H1 (cell line): ENCODE measurements around the gene RFT1. TPM values are rescaled to one million over a fixed set of nuclear protein-coding genes. Genes with fewer than 3 reads are reported as not detected.

Experiments
- CTCF ChIA-PET: fragments of 300-600 bp; sonication (Branson Sonifier 250); formaldehyde crosslinking; loops from one replicate; lab custom pipeline; 2021; ENCODE audit not compliant: partially characterized antibody; lab: Charles Lee
- POLR2A ChIA-PET: fragments of 300-600 bp; sonication (Branson Sonifier 250); formaldehyde crosslinking; loops from one replicate; lab custom pipeline; 2021; ENCODE audit warnings: inconsistent platforms; ENCODE audit not compliant: partially characterized antibody; lab: Charles Lee
- DNase-seq, 2 experiments: peaks; one replicate each; pipeline versions ENCODE4 v3.0.0 to v3.0.0-alpha.2; 2010 to 2022; ENCODE audit warnings: low spot score in 2 of 2, low read depth in 1 of 2, mixed read lengths in 1 of 2
- FAIRE-seq: peaks from 2 replicates; lab custom pipeline; 2011; peaks lifted over from hg19 to GRCh38; lab: Jason Lieb, UNC
- H2AFZ ChIP-seq: 2 replicates; pipeline ENCODE4 v1.8.1; 2012; ENCODE audit warnings: low read length, inconsistent platforms
- H2AK5ac ChIP-seq: 2 replicates; pipeline ENCODE4 v1.6.1; 2013; ENCODE audit warnings: low read depth, low read length
- H2BK120ac ChIP-seq: replicated peaks from 2 replicates; pipeline ENCODE3; 2013; ENCODE audit warnings: low read depth, low read length, inconsistent platforms
- H2BK12ac ChIP-seq: 2 replicates; pipeline ENCODE4 v1.6.1; 2013; ENCODE audit warnings: low read depth, low read length
- H2BK15ac ChIP-seq: 2 replicates; pipeline ENCODE4 v1.6.1; 2013; ENCODE audit warnings: low read length
- H2BK20ac ChIP-seq: 2 replicates; pipeline ENCODE4 v1.6.1; 2013; ENCODE audit warnings: low read length
- H2BK5ac ChIP-seq: 2 replicates; pipeline ENCODE4 v1.6.1; 2013; ENCODE audit warnings: low read depth, low read length
- H3K14ac ChIP-seq: 2 replicates; pipeline ENCODE4 v1.6.1; 2013; ENCODE audit warnings: inconsistent platforms; ENCODE audit not compliant: insufficient read length
- H3K18ac ChIP-seq: 2 replicates; pipeline ENCODE4 v1.6.1; 2013; ENCODE audit warnings: low read length; ENCODE audit errors: extremely low read depth
- H3K23ac ChIP-seq: 2 replicates; pipeline ENCODE4 v1.6.1; 2013; ENCODE audit warnings: inconsistent platforms; ENCODE audit not compliant: insufficient read length
- H3K23me2 ChIP-seq: 2 replicates; pipeline ENCODE4 v1.6.1; 2013; ENCODE audit warnings: low read depth, low read length
- H3K27ac ChIP-seq: 2 replicates; pipeline ENCODE4 v1.6.1; 2011; ENCODE audit warnings: low read depth, low read length, inconsistent platforms
- H3K27me3 ChIP-seq, 4 experiments: replicated peaks in 1 of 4; 1 replicate in 1 of 4; 2 replicates in 3 of 4; pipeline versions ENCODE4 v1.6.1 to v1.8.1; 2011 to 2013; ENCODE audit warnings: low read length in 3 of 4, mild to moderate bottlenecking in 3 of 4, inconsistent platforms in 2 of 4, mixed read lengths in 2 of 4, moderate library complexity in 1 of 4; ENCODE audit not compliant: control insufficient read depth in 3 of 4, insufficient read depth in 3 of 4; ENCODE audit errors: extremely low read depth in 1 of 4
- H3K36me3 ChIP-seq, 4 experiments: 2 replicates each; pipeline versions ENCODE4 v1.6.1 to v1.8.1; 2011 to 2013; ENCODE audit warnings: mild to moderate bottlenecking in 4 of 4, low read length in 3 of 4, moderate library complexity in 2 of 4, control low read depth in 1 of 4, inconsistent platforms in 1 of 4; ENCODE audit not compliant: insufficient read depth in 4 of 4, control insufficient read depth in 2 of 4
- H3K4ac ChIP-seq: replicated peaks from 2 replicates; pipeline ENCODE3; 2013; ENCODE audit warnings: low read length, low read depth, mixed read lengths, inconsistent platforms; ENCODE audit not compliant: insufficient read length
- H3K4me1 ChIP-seq, 4 experiments: replicated peaks in 1 of 4; 1 replicate in 1 of 4; 2 replicates in 3 of 4; pipeline versions ENCODE4 v1.6.1 to v1.8.1; 2011 to 2013; ENCODE audit warnings: low read length in 3 of 4, inconsistent platforms in 2 of 4, mixed read lengths in 1 of 4; ENCODE audit not compliant: insufficient read depth in 4 of 4, control insufficient read depth in 3 of 4
- H3K4me2 ChIP-seq, 2 experiments: 2 replicates each; pipeline versions ENCODE4 v1.6.1 to v1.8.1; 2011 to 2013; ENCODE audit warnings: low read depth in 2 of 2, low read length in 2 of 2, control low read depth in 1 of 2, inconsistent platforms in 1 of 2, mild to moderate bottlenecking in 1 of 2; ENCODE audit not compliant: insufficient read depth in 1 of 2
- H3K4me3 ChIP-seq, 4 experiments: fragments of 200-600, 300-600 bp in 1 of 4; sonication (generic), shearing (Covaris generic), sonication (Bioruptor Twin) in 1 of 4; 2 replicates each; pipeline versions ENCODE4 v1.5.1 to v1.8.1; 2011 to 2016; ENCODE audit warnings: low read length in 4 of 4, low read depth in 3 of 4, control low read depth in 2 of 4, inconsistent platforms in 2 of 4, mild to moderate bottlenecking in 2 of 4, mixed read lengths in 1 of 4, moderate library complexity in 1 of 4; ENCODE audit not compliant: insufficient read depth in 2 of 4; ENCODE audit errors: extremely low read depth in 1 of 4
- H3K56ac ChIP-seq: replicated peaks from 2 replicates; pipeline ENCODE3; 2013; ENCODE audit warnings: low read depth, mild to moderate bottlenecking, mixed read lengths, low read length, inconsistent platforms; ENCODE audit not compliant: insufficient read length
- H3K79me1 ChIP-seq: 2 replicates; pipeline ENCODE4 v1.6.1; 2013; ENCODE audit warnings: low read depth, low read length, control low read depth
- H3K79me2 ChIP-seq, 2 experiments: 2 replicates each; pipeline versions ENCODE4 v1.6.1 to v1.8.1; 2012 to 2013; ENCODE audit warnings: low read length in 2 of 2, mild to moderate bottlenecking in 2 of 2, inconsistent platforms in 1 of 2; ENCODE audit not compliant: insufficient read depth in 2 of 2, control insufficient read depth in 1 of 2
- H3K9ac ChIP-seq, 4 experiments: replicated peaks in 1 of 4; 1 replicate in 1 of 4; 2 replicates in 3 of 4; pipeline versions ENCODE4 v1.6.1 to v1.8.1; 2011 to 2013; ENCODE audit warnings: low read depth in 3 of 4, low read length in 3 of 4, control low read depth in 2 of 4, mild to moderate bottlenecking in 2 of 4, moderate library complexity in 2 of 4, inconsistent platforms in 1 of 4; ENCODE audit errors: extremely low read depth in 1 of 4
- H3K9me3 ChIP-seq, 2 experiments: 2 replicates each; pipeline versions ENCODE4 v1.6.1 to v1.8.1; 2012 to 2013; ENCODE audit warnings: mild to moderate bottlenecking in 2 of 2, moderate library complexity in 2 of 2, control low read depth in 1 of 2, inconsistent platforms in 1 of 2, low read depth in 1 of 2, low read length in 1 of 2, mixed read lengths in 1 of 2; ENCODE audit not compliant: insufficient read depth in 2 of 2
- H4K20me1 ChIP-seq, 2 experiments: replicated peaks in 1 of 2; 2 replicates each; pipeline versions ENCODE3 to v1.8.1; 2011 to 2013; ENCODE audit warnings: inconsistent platforms in 2 of 2, low read length in 2 of 2, mild to moderate bottlenecking in 1 of 2; ENCODE audit not compliant: insufficient read depth in 2 of 2, control insufficient read depth in 1 of 2
- H4K5ac ChIP-seq: 2 replicates; pipeline ENCODE4 v1.6.1; 2013; ENCODE audit warnings: low read length, low read depth, mixed read lengths, inconsistent platforms; ENCODE audit not compliant: insufficient read length
- H4K8ac ChIP-seq: 2 replicates; pipeline ENCODE4 v1.8.0; 2013; ENCODE audit warnings: mild to moderate bottlenecking, moderate library complexity, low read length, inconsistent platforms; ENCODE audit not compliant: insufficient read depth; ENCODE audit errors: extremely low read depth
- H4K91ac ChIP-seq: replicated peaks from 2 replicates; pipeline ENCODE3; 2013; ENCODE audit warnings: low read length, mixed read lengths, inconsistent platforms; ENCODE audit not compliant: insufficient read length
- GABPA ChIP-seq: IDR thresholded peaks from 2 replicates; pipeline ENCODE4 v1.6.1; 2011; ENCODE audit warnings: mild to moderate bottlenecking, low read length, moderate library complexity, borderline replicate concordance; ENCODE audit not compliant: insufficient read depth
- HDAC6 ChIP-seq: IDR thresholded peaks from one replicate; pipeline ENCODE4 v1.7.1; 2012; ENCODE audit warnings: low read depth, mild to moderate bottlenecking, inconsistent platforms, low read length, moderate library complexity
- JUND ChIP-seq: IDR thresholded peaks from 2 replicates; pipeline ENCODE4 v1.6.1; 2011; ENCODE audit warnings: mild to moderate bottlenecking, improper control_type of control experiment, low read length
- RAD21 ChIP-seq, 2 experiments: IDR thresholded peaks in 1 of 2; conservative IDR thresholded peaks in 1 of 2; 2 replicates each; pipeline ENCODE4 v1.6.1; 2011; ENCODE audit warnings: low read depth in 2 of 2, low read length in 2 of 2, improper control_type of control experiment in 1 of 2, inconsistent platforms in 1 of 2, mild to moderate bottlenecking in 1 of 2, moderate library complexity in 1 of 2
- SRF ChIP-seq: IDR thresholded peaks from 2 replicates; pipeline ENCODE4 v1.6.1; 2011; ENCODE audit warnings: mild to moderate bottlenecking, low read depth, low read length, moderate library complexity
- TBP ChIP-seq: IDR thresholded peaks from 2 replicates; pipeline ENCODE4 v1.6.1; 2011; ENCODE audit warnings: low read depth, low read length, improper control_type of control experiment
- WGBS, 2 experiments: shearing (Covaris generic) in 1 of 2; methylation state at CpG; one replicate each; pipeline versions ENCODE4 v1.1.6 to v1.1.7; 2013 to 2015; ENCODE audit warnings: low lambda C conversion rate in 2 of 2, mixed read lengths in 2 of 2, inconsistent platforms in 1 of 2, low coverage in 1 of 2, missing lambda C conversion rate in 1 of 2; ENCODE audit not compliant: insufficient replicate concordance in 2 of 2, insufficient coverage in 1 of 2, insufficient read length in 1 of 2; ENCODE audit errors: extremely low coverage in 1 of 2, missing lambda C conversion rate in 1 of 2; 5-methylcytosine and 5-hydroxymethylcytosine counted together
- polyA plus RNA-seq, 7 experiments: library from polyadenylated mRNA; depleted of rRNA in 3 of 7; stranded (reverse) in 5 of 7; unstranded in 2 of 7; fragments of >200 nt in 5 of 7; fragments of 200-250 nt in 2 of 7; gene quantifications; 1 replicate in 5 of 7; 2 replicates in 1 of 7; 4 replicates in 1 of 7; pipeline versions ENCODE4 v1.2.1 to v1.2.3, GENCODE V29; 2011 to 2013; ENCODE audit warnings: missing spikeins in 2 of 7, mixed read lengths in 2 of 7
- total RNA-seq: library from RNA; stranded (reverse); fragmentation: NEBNext Ultra II Directional; extraction: Animal tissue kit (Norgen Biotek cat#: 25700); gene quantifications from 2 replicates; pipeline ENCODE4 v1.2.1, GENCODE V29; 2021
- TF ChIP-seq, protein P1 (sequence below), 3 experiments: IDR thresholded peaks; 1 replicate in 2 of 3; 2 replicates in 1 of 3; pipeline versions ENCODE4 v1.5.1 to v1.6.1; 2011; ENCODE audit warnings: low read length in 3 of 3, mild to moderate bottlenecking in 3 of 3, inconsistent platforms in 2 of 3, low read depth in 1 of 3, moderate library complexity in 1 of 3; ENCODE audit not compliant: insufficient read depth in 1 of 3; ENCODE audit errors: control extremely low read depth in 1 of 3
- TF ChIP-seq, protein P2 (sequence below): IDR thresholded peaks from 2 replicates; pipeline ENCODE4 v1.6.1; 2012; ENCODE audit warnings: inconsistent platforms

Gene RFT1
- total and polyA plus RNA-seq, 2 of the 8 experiments (the other 6 are each of a cell fraction or from before 2014, with no cell fraction given), result 27.7 to 42.4 TPM

GRCh38 chr3:53056442-53056841 is 73.8 kb downstream of the RFT1 start:
- ChIA-PET CTCF (interaction anchor here (0.7 to 1.8 kb wide), 4 partner anchors 10 to 144 kb away, joined by 3 to 5 read pairs (median 3); no protein-coding TSS in a partner anchor), POLR2A (no interaction called here)
- Histone ChIP-seq H3K27me3 (no peaks in the 10 kb centered on the region), H3K4me1 (no peaks in the 10 kb centered on the region), H3K18ac (no peak overlapping the region), H4K20me1 (no peaks in the 10 kb centered on the region), H3K36me3 (no peaks in the 10 kb centered on the region), H3K79me1 (no peaks in the 10 kb centered on the region), H3K4me2 (no peak overlapping the region), H3K4ac (no peak overlapping the region), H2AFZ (no peak overlapping the region), H2BK5ac (no peak overlapping the region), H3K9ac (no peak overlapping the region), H2BK20ac (no peak overlapping the region), H2BK12ac (no peak overlapping the region), H3K27ac (no peak overlapping the region), H2AK5ac (no peak overlapping the region), H4K5ac (no peak overlapping the region), H4K8ac (no peak overlapping the region), H3K4me3 (no peak overlapping the region), H2BK15ac (no peak overlapping the region), H3K79me2 (no peaks in the 10 kb centered on the region), H3K9me3 (no peaks in the 10 kb centered on the region), H3K14ac (no peak overlapping the region), H3K23me2 (no peaks in the 10 kb centered on the region), H3K56ac (no peak overlapping the region), H2BK120ac (no peak overlapping the region), H4K91ac (no peak overlapping the region), H3K23ac (no peak overlapping the region)
- WGBS, 2 experiments, result 84% methylated on average over 2 of the region's 2 CpGs; no CpG with 5 or more reads in 1 of the 2 experiments
- DNase-seq, result peak in 1 of 2 experiments; percentile 43
- TF ChIP-seq SRF (no peak), JUND (no peak), TBP (no peak), HDAC6 (no peak), RAD21 (IDR thresholded peaks at IDR 0.05 in 1 of 2, conservative IDR thresholded peaks at IDR 0.05 in 1 of 2; ENCODE audit: low read depth in 2 of 2, low read length in 2 of 2) (peak in 1 of 2 experiments; percentile 12; a peak in 2 of 4 replicates), GABPA (no peak)
- TF ChIP-seq, protein P1, sequence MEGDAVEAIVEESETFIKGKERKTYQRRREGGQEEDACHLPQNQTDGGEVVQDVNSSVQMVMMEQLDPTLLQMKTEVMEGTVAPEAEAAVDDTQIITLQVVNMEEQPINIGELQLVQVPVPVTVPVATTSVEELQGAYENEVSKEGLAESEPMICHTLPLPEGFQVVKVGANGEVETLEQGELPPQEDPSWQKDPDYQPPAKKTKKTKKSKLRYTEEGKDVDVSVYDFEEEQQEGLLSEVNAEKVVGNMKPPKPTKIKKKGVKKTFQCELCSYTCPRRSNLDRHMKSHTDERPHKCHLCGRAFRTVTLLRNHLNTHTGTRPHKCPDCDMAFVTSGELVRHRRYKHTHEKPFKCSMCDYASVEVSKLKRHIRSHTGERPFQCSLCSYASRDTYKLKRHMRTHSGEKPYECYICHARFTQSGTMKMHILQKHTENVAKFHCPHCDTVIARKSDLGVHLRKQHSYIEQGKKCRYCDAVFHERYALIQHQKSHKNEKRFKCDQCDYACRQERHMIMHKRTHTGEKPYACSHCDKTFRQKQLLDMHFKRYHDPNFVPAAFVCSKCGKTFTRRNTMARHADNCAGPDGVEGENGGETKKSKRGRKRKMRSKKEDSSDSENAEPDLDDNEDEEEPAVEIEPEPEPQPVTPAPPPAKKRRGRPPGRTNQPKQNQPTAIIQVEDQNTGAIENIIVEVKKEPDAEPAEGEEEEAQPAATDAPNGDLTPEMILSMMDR (IDR thresholded peaks at IDR 0.05; ENCODE audit: control extremely low read depth in 1 of 3, insufficient read depth in 1 of 3, low read depth in 1 of 3, low read length in 3 of 3), result peak; percentile 15 to 36 (median 16); a peak in 3 of 4 replicates
- TF ChIP-seq, protein P2, sequence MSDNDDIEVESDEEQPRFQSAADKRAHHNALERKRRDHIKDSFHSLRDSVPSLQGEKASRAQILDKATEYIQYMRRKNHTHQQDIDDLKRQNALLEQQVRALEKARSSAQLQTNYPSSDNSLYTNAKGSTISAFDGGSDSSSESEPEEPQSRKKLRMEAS, result no peak
- no peak for FAIRE-seq
